Ovary (tissue), 9 donors: ENCODE data around the gene KDSR. TPM values are rescaled to one million over a fixed set of nuclear protein-coding genes. Genes with fewer than 3 reads are reported as not detected.

ENCODE experiments used
- DNase-seq, 5 donors: peaks; one replicate each; pipeline ENCODE4 v3.0.0-alpha.2; 2019 to 2020
- H3K27ac ChIP-seq, 2 donors: fragments of 200-600 bp; one replicate each; pipeline versions ENCODE4 v1.5.1 to v1.8.0; 2019 to 2022
- H3K27me3 ChIP-seq: fragments of 200-600 bp; one replicate; pipeline ENCODE4 v1.8.0; 2022
- H3K36me3 ChIP-seq: fragments of 200-600 bp; sonication (generic); one replicate; pipeline ENCODE4 v1.5.1; 2019
- H3K4me1 ChIP-seq: one replicate; pipeline ENCODE4 v1.8.1; 2013; ENCODE audit warnings: mild to moderate bottlenecking, moderate library complexity; ENCODE audit not compliant: insufficient read depth
- H3K4me3 ChIP-seq: fragments of 200-600 bp; sonication (generic); one replicate; pipeline ENCODE4 v1.5.1; 2017
- H3K9me3 ChIP-seq, 2 donors: fragments of 200-600 bp in 1 of 2; sonication (generic) in 1 of 2; one replicate each; pipeline versions ENCODE4 v1.5.1 to v1.8.1; 2013 to 2019; ENCODE audit warnings: mild to moderate bottlenecking in 1 of 2, moderate library complexity in 1 of 2
- intact Hi-C, 4 donors: fragments of 100-400 bp; cut with DNase I; formaldehyde crosslinking; loops; one replicate each; pipeline versions ENCODE4 v1.11.0 to v1.15.1; 2022 to 2023
- polyA plus RNA-seq, 2 donors: library from polyadenylated mRNA; stranded (reverse); fragments of 200-250 nt in 1 of 2; fragments of 350-450 nt in 1 of 2; fragmentation: Illumina TruSeq in 1 of 2; extraction: RNeasy Lipid Tissue Mini Kit (QIAGEN cat#74804) in 1 of 2; gene quantifications; one replicate each; pipeline ENCODE4 v1.2.3, GENCODE V29; 2013 to 2014
- total RNA-seq, 7 donors: library from RNA; depleted of rRNA in 2 of 7; stranded (reverse); fragments of >200 nt in 2 of 7; fragmentation: NEBNext Ultra II Directional in 3 of 7; extraction: Animal tissue kit (Norgen Biotek cat#: 25700) in 3 of 7; gene quantifications; one replicate each; pipeline versions ENCODE4 v1.1.0 to v1.2.4, GENCODE V29; 2016 to 2023
- TF ChIP-seq, protein P1 (sequence below), 3 donors: fragments of 450-650 bp in 2 of 3; fragments of 200-600 bp in 1 of 3; IDR thresholded peaks; one replicate each; pipeline versions ENCODE4 v1.5.1 to v1.8.0; 2016 to 2022; ENCODE audit warnings: antibody characterized with exemption in 3 of 3, mild to moderate bottlenecking in 1 of 3
- donor health status: DM: no; HTN: no; CAD: no; lungs with moderate emphysema.
- donor health status: DM: no; HTN: no; CAD: no.
- donor health status: Bipolar disorder and iron deficiency.
- donor health status: DM: yes; HTN: yes; CAD: no.
- donor health status: DM: no; HTN: no; CAD: no.
- donor health status: DM: yes; HTN: yes; CAD: no.

KDSR gene
- total and polyA plus RNA-seq, 9 donors = 25.8 to 70.1 (median 57.6) TPM

DNA sequence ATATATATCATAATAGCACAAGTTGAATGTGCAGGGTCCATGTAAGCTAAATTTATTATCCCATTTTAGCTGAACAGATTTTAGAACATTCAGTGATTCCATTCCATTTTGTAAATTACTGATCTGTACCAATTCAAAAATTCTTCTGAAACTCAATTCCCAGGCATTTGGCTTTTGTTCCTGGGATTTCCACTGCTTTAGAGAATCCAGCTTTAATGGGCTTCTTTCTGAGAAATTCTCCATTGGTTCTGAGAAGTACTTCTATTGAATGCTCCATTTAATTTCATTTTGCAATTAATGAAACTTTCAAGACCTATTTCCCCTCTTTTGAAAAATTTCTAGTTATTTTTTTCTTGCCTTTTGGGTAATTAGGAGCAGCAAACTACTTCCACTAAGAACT, 84.2 kb downstream of the KDSR start:
- Histone ChIP-seq H3K27me3 (no peaks in the 10 kb centered on the region), H3K4me1 (peaks cover 30% of the 10 kb centered on the region)

More for the DNA sequence above, 84.2 kb downstream of the KDSR start:
- H3K4me3 ChIP-seq = no peak overlapping the region
- H3K27ac ChIP-seq = peak overlapping the region in 1 of 2 donors; percentile 18
- no peaks in the 10 kb centered on the region for H3K36me3 ChIP-seq
- TF ChIP-seq, protein P1, sequence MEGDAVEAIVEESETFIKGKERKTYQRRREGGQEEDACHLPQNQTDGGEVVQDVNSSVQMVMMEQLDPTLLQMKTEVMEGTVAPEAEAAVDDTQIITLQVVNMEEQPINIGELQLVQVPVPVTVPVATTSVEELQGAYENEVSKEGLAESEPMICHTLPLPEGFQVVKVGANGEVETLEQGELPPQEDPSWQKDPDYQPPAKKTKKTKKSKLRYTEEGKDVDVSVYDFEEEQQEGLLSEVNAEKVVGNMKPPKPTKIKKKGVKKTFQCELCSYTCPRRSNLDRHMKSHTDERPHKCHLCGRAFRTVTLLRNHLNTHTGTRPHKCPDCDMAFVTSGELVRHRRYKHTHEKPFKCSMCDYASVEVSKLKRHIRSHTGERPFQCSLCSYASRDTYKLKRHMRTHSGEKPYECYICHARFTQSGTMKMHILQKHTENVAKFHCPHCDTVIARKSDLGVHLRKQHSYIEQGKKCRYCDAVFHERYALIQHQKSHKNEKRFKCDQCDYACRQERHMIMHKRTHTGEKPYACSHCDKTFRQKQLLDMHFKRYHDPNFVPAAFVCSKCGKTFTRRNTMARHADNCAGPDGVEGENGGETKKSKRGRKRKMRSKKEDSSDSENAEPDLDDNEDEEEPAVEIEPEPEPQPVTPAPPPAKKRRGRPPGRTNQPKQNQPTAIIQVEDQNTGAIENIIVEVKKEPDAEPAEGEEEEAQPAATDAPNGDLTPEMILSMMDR (IDR thresholded peaks at IDR 0.05) = no peak
- no peaks in the 10 kb centered on the region for H3K9me3 ChIP-seq
- no peak for DNase-seq
- intact Hi-C loops = loop anchor here in 1 of 4 donors (5.0 to 10.0 kb wide), 2 partner anchors 35 to 138 kb away; partner anchors contain the start of gene BCL2

Other genes starting within 250 kb of the KDSR start
- gene BCL2, start 47.4 kb downstream of the KDSR start, total RNA-seq = 10 to 100 TPM; 32.6 to 43.9 (median 36.8) TPM
- gene BCL2, start 47.4 kb downstream of the KDSR start, polyA plus RNA-seq = 10 to 100 TPM; 13.7 to 24.0 TPM
- gene VPS4B, start 55.3 kb upstream of the KDSR start, total RNA-seq = 10 to 100 TPM; 20.7 to 43.4 (median 36.2) TPM
- gene VPS4B, start 55.3 kb upstream of the KDSR start, polyA plus RNA-seq = 10 to 100 TPM; 18.6 to 27.5 TPM
- gene SERPINB5, start 109.8 kb upstream of the KDSR start, total RNA-seq = under 1 TPM in 2 of 7 donors, not detected in 5; 0.23 to 0.31 TPM
- under 1 TPM in 1 of 2 donors, not detected in 1; 0.02 TPM for gene SERPINB5, start 109.8 kb upstream of the KDSR start, polyA plus RNA-seq
- not detected for gene SERPINB12, start 175.2 kb upstream of the KDSR start, total RNA-seq
- not detected for gene SERPINB12, start 175.2 kb upstream of the KDSR start, polyA plus RNA-seq
- gene SERPINB13, start 220.1 kb upstream of the KDSR start, total RNA-seq = under 1 TPM in 1 of 7 donors, not detected in 6; 0.46 TPM
- gene SERPINB13, start 220.1 kb upstream of the KDSR start, polyA plus RNA-seq = not detected